Panc1 (cell line): ENCODE measurements around the gene PPM1G. TPM values are rescaled to one million over a fixed set of nuclear protein-coding genes. Genes with fewer than 3 reads are reported as not detected.

ENCODE experiments used
- ATAC-seq: fragments of 200-7000 bp; cut with Tn5 transposase; 2 replicates; pipeline ENCODE4 v1.9.1; 2020; ENCODE audit warnings: mild to moderate bottlenecking, moderate library complexity
- BruUV-seq: library from RNA; stranded (reverse); fragments of 400-500 nt; replicated peaks from 2 replicates; lab custom pipeline; 2021; lab: Mats Ljungman, UMichigan
- CTCF ChIA-PET: fragments of 300-600 bp; sonication (Branson Sonifier 250); formaldehyde crosslinking; loops from one replicate; lab custom pipeline; 2022; ENCODE audit warnings: antibody characterized with exemption; lab: Charles Lee
- POLR2A ChIA-PET: fragments of 300-600 bp; sonication (Branson Sonifier 250); formaldehyde crosslinking; loops from one replicate; lab custom pipeline; 2022; ENCODE audit warnings: antibody characterized with exemption; lab: Charles Lee
- DNase-seq: peaks from one replicate; pipeline ENCODE4 v3.0.0-alpha.2; 2010; ENCODE audit warnings: low read depth, low spot score
- H3K27ac ChIP-seq: 2 replicates; pipeline ENCODE4 v1.5.1; 2011; ENCODE audit warnings: mild to moderate bottlenecking, low read length, inconsistent platforms
- H3K27me3 ChIP-seq: fragments of 200-500 bp; sonication (Bioruptor generic); 2 replicates; pipeline ENCODE4 v1.6.0; 2014; ENCODE audit warnings: low read length, inconsistent platforms; ENCODE audit not compliant: control insufficient read depth, insufficient read depth
- H3K36me3 ChIP-seq: fragments of 200-500 bp; sonication (Bioruptor generic); 2 replicates; pipeline ENCODE4 v1.5.1; 2014; ENCODE audit warnings: inconsistent platforms, mild to moderate bottlenecking, low read length, moderate library complexity; ENCODE audit not compliant: control insufficient read depth, insufficient read depth
- H3K4me1 ChIP-seq: 2 replicates; pipeline ENCODE4 v1.5.1; 2011; ENCODE audit warnings: inconsistent platforms, mild to moderate bottlenecking, low read length, moderate library complexity; ENCODE audit not compliant: control insufficient read depth, insufficient read depth
- H3K4me3 ChIP-seq, 2 experiments: 2 replicates each; pipeline ENCODE4 v1.5.1; 2011 to 2012; ENCODE audit warnings: low read depth in 2 of 2, low read length in 2 of 2, mild to moderate bottlenecking in 2 of 2, inconsistent platforms in 1 of 2, moderate library complexity in 1 of 2
- H3K9me3 ChIP-seq: fragments of 200-500 bp; sonication (Bioruptor generic); 2 replicates; pipeline ENCODE4 v1.5.1; 2014; ENCODE audit warnings: low read depth, mild to moderate bottlenecking, inconsistent platforms, low read length, moderate library complexity; ENCODE audit not compliant: control insufficient read depth, insufficient read depth
- CTCF ChIP-seq: fragments of 450-650 bp; IDR thresholded peaks from 2 replicates; pipeline ENCODE4 v1.5.1; 2017; ENCODE audit warnings: mild to moderate bottlenecking
- POLR2AphosphoS5 ChIP-seq: IDR thresholded peaks from 2 replicates; pipeline ENCODE4 v1.6.1; 2012; ENCODE audit warnings: mild to moderate bottlenecking, low read depth, low read length, moderate library complexity
- REST ChIP-seq, 2 experiments: IDR thresholded peaks; 2 replicates each; pipeline ENCODE4 v1.6.1; 2011 to 2012; ENCODE audit warnings: low read depth in 2 of 2, control low read depth in 1 of 2, low read length in 1 of 2, mild to moderate bottlenecking in 1 of 2, moderate library complexity in 1 of 2; ENCODE audit not compliant: insufficient read depth in 1 of 2
- SIN3A ChIP-seq: IDR thresholded peaks from 2 replicates; pipeline ENCODE4 v1.6.1; 2012; ENCODE audit warnings: low read depth, mild to moderate bottlenecking, low read length, moderate library complexity, borderline replicate concordance; ENCODE audit not compliant: insufficient read depth
- TCF7L2 ChIP-seq: IDR thresholded peaks from 2 replicates; pipeline ENCODE4 v1.6.1; 2011; ENCODE audit warnings: mild to moderate bottlenecking, low read depth, low read length, inconsistent platforms
- in situ Hi-C: cut with HindIII; loops from 2 replicates; pipeline ENCODE4 v1.10.0; 2016; ENCODE audit warnings: low sequenced_read_pairs, low pct_unique_long_range_greater_than_20kb
- intact Hi-C: fragments of 100-400 bp; cut with micrococcal nuclease; formaldehyde crosslinking; loops from one replicate; pipeline ENCODE4 v1.10.0; 2022; ENCODE audit not compliant: unreplicated experiment
- total RNA-seq: library from RNA; stranded (reverse); gene quantifications from one replicate; pipeline ENCODE4 v1.2.1, GENCODE V29; 2021; ENCODE audit not compliant: unreplicated experiment

Gene PPM1G
- total RNA-seq, 1 experiment from 2014 or later = 115 TPM

- Histone ChIP-seq H3K9me3 (no peaks in the 10 kb centered on the region), H3K4me3 (no peak overlapping the region), H3K36me3 (peaks cover 8% of the 10 kb centered on the region), H3K4me1 (peaks cover 44% of the 10 kb centered on the region), H3K27me3 (no peaks in the 10 kb centered on the region), H3K27ac (no peak overlapping the region)
- no TSS peak for BruUV-seq
- ATAC-seq (no peak), DNase-seq (no peak)
- POLR2A ChIA-PET = interaction anchor here (0.6 kb wide), 1 partner anchor 21 kb away, joined by 6 read pairs; no protein-coding TSS in a partner anchor
- CTCF ChIA-PET = no interaction called here
- intact Hi-C loops = no loop called here
- TF ChIP-seq POLR2AphosphoS5 = no peak
- no peak for TF ChIP-seq TCF7L2
- TF ChIP-seq CTCF = no peak
- no peak for TF ChIP-seq REST (IDR thresholded peaks at IDR 0.05; ENCODE audit: insufficient read depth in 1 of 2, low read depth in 2 of 2, low read length in 1 of 2)
- TF ChIP-seq SIN3A = no peak
- in situ Hi-C loops = no loop called here
Observed at GRCh38 chr2:27373567-27373966, 35.8 kb downstream of the PPM1G start.

GRCh38 chr2:27372937-27373336, 36.5 kb downstream of the PPM1G start:
- POLR2A ChIA-PET = interaction anchor here (0.6 kb wide), 1 partner anchor 20 kb away, joined by 6 read pairs; no protein-coding TSS in a partner anchor

More at GRCh38 chr2:27372937-27373336, 36.5 kb downstream of the PPM1G start:
- BruUV-seq = no TSS peak
- intact Hi-C loops = no loop called here
- CTCF ChIA-PET = no interaction called here
- Histone ChIP-seq H3K27ac (no peak overlapping the region), H3K4me3 (no peak overlapping the region), H3K36me3 (peaks cover 9% of the 10 kb centered on the region), H3K4me1 (peaks cover 39% of the 10 kb centered on the region), H3K9me3 (no peaks in the 10 kb centered on the region), H3K27me3 (no peaks in the 10 kb centered on the region)
- DNase-seq = no peak
- no peak for TF ChIP-seq CTCF
- no peak for TF ChIP-seq REST (IDR thresholded peaks at IDR 0.05; ENCODE audit: insufficient read depth in 1 of 2, low read depth in 2 of 2, low read length in 1 of 2)
- TF ChIP-seq POLR2AphosphoS5 = no peak
- no peak for TF ChIP-seq SIN3A
- TF ChIP-seq TCF7L2 = no peak
- in situ Hi-C loops = no loop called here
- no peak for ATAC-seq
